Heart right ventricle (tissue), 16 donors: ENCODE data around the gene CAPN2. TPM values are rescaled to one million over a fixed set of nuclear protein-coding genes. Genes with fewer than 3 reads are reported as not detected.

Source experiments
- ATAC-seq, 8 donors: fragments of 200-7000 bp; cut with Tn5 transposase; one replicate each; pipeline ENCODE4 v1.9.1; 2020; ENCODE audit warnings: mild to moderate bottlenecking in 8 of 8, moderate library complexity in 8 of 8, moderate number of reproducible peaks in 1 of 8
- DNase-seq, 2 donors: peaks; one replicate each; pipeline ENCODE4 v3.0.0-alpha.2; 2020
- H3K27ac ChIP-seq, 10 donors: fragments of 200-600 bp; sonication (generic) in 2 of 10; one replicate each; pipeline versions ENCODE4 v1.5.0 to v1.8.0; 2020 to 2022; ENCODE audit warnings: mild to moderate bottlenecking in 3 of 10
- H3K27me3 ChIP-seq, 7 donors: fragments of 200-600 bp; one replicate each; pipeline ENCODE4 v1.8.0; 2021 to 2022; ENCODE audit warnings: mild to moderate bottlenecking in 2 of 7
- H3K36me3 ChIP-seq, 9 donors: fragments of 200-600 bp; sonication (generic) in 1 of 9; one replicate each; pipeline versions ENCODE4 v1.5.0 to v1.8.0; 2020 to 2022; ENCODE audit warnings: mild to moderate bottlenecking in 2 of 9
- H3K4me1 ChIP-seq, 9 donors: fragments of 200-600 bp; sonication (generic) in 1 of 9; one replicate each; pipeline versions ENCODE4 v1.5.0 to v1.8.0; 2020 to 2022; ENCODE audit warnings: mild to moderate bottlenecking in 4 of 9
- H3K4me3 ChIP-seq, 10 donors: fragments of 200-600 bp; sonication (generic) in 2 of 10; one replicate each; pipeline versions ENCODE4 v1.5.0 to v1.8.0; 2020 to 2022; ENCODE audit warnings: mild to moderate bottlenecking in 7 of 10, moderate library complexity in 2 of 10
- H3K9me3 ChIP-seq, 11 donors: fragments of 200-600 bp in 10 of 11; sonication (generic) in 2 of 11; one replicate each; pipeline versions ENCODE4 v1.5.0 to v1.8.0; 2013 to 2022; ENCODE audit warnings: mild to moderate bottlenecking in 2 of 11, control low read depth in 1 of 11, moderate library complexity in 1 of 11
- CTCF ChIP-seq, 9 donors: fragments of 200-600 bp; sonication (generic) in 2 of 9; IDR thresholded peaks; one replicate each; pipeline versions ENCODE4 v1.5.0 to v1.8.0; 2021 to 2022; ENCODE audit warnings: antibody characterized with exemption in 9 of 9, mild to moderate bottlenecking in 5 of 9, moderate library complexity in 1 of 9
- WGBS, 2 donors: extraction: QIAGEN DNeasy Blood & Tissue Kit; methylation state at CpG; one replicate each; pipeline ENCODE4 v1.1.7; 2013; ENCODE audit warnings: inconsistent platforms in 1 of 2; 5-methylcytosine and 5-hydroxymethylcytosine counted together
- intact Hi-C, 10 donors: fragments of 100-400 bp; cut with DNase I; formaldehyde crosslinking; loops; one replicate each; pipeline versions ENCODE4 v1.11.1 to v1.14.2; 2022
- polyA plus RNA-seq, 2 donors: library from polyadenylated mRNA; stranded (reverse); fragments of 200-250 nt; gene quantifications; one replicate each; pipeline ENCODE4 v1.2.3, GENCODE V29; 2013
- total RNA-seq, 10 donors: library from RNA; stranded (reverse); fragmentation: NEBNext Ultra II Directional in 3 of 10; extraction: Animal tissue kit (Norgen Biotek cat#: 25700) in 3 of 10; gene quantifications; one replicate each; pipeline versions ENCODE4 v1.2.1 to v1.2.4, GENCODE V29; 2021 to 2023
- donor health status: Arrhythmogenic right ventricular cardiomyopathy.
- donor health status: ischemic (EF 13 %, LVEDD 7.1; RV severe dilation, severe dysfunction).
- donor health status: healthy with polysubstance abuse.
- donor health status: DM: no; HTN: yes; CAD: no.
- donor health status: DM: no; HTN: no; CAD: no.
- donor health status: ischemic (EF 25% LVEDD 6.9; RV normal size, moderate dysfunction).
- donor health status: ischemic (EF 25% LVEDD 5.7; RV mildly dilated, moderate dysfunction).
- donor health status: healthy.
- donor health status: DM: yes; HTN: yes; CAD: no.
- donor health status: Ischemic cardiomyopathy.
- donor health status: ischemic (EF 35%, LVEDD 5.7; RV mildly dilated, moderate dysfunction).
- donor health status: nonischemic (EF 11% LVEDD 7.7; RV severe dilation, severe dysfunction).
- donor health status: DM: yes; HTN: yes; CAD: no.
- donor health status: PGD.
- donor health status: ischemic (EF 29% LVEDD 5.4; RV normal size, mild dysfunction).
- donor health status: nonischemic (EF 23%, LVEDD 6.1; RV moderate dilation, normal function).

CAPN2 gene
- total and polyA plus RNA-seq, 12 donors = 62.4 to 107 (median 77.6) TPM

DNA sequence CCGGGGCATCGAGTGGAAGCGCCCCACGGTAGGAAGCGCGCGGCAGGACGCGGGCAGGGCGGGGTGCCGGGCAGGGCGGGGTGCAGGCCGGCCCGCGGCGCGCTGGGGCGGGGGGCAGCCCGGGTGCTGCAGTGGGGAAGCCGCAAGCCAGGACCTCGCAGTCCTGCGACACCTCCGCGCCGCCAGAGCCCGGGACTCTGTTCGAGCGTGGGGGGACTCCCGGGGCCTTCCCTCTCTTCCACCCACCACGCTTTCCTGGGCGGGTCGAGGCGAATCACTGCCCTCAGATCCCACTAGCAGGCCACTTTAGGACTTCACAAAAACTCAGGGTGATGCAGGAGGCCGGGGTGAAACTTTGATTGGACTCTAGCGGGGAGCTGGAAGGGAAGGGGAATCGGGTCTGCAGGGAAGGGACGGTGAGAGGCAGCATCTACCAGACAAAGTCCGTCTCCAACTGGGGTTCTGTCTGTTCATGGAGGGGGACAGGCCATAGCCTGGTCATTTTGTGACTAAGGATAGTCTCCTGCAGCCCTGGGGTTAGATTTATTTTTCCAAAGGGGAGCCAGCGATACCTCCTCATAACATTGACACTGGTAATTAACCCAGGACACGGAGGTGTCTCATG lies 623 bp downstream of the CAPN2 start:
- peak; percentile 41 to 58 for DNase-seq
- H3K9me3 ChIP-seq = no peaks in the 10 kb centered on the region

GRCh38 chr1:223713546-223714420 lies 1.4 kb downstream of the CAPN2 start:
- H3K9me3 ChIP-seq = no peaks in the 10 kb centered on the region
- H3K27me3 ChIP-seq = no peaks in the 10 kb centered on the region
- peaks cover 0 to 27% (median 12%) of the 10 kb centered on the region in 9 donors for H3K36me3 ChIP-seq
- DNase-seq (no peak), ATAC-seq (no peak)
- H3K4me1 ChIP-seq = peaks cover 11 to 82% (median 63%) of the 10 kb centered on the region in 9 donors
- intact Hi-C loops = loop anchor here in 6 of 10 donors (2.0 to 5.0 kb wide), 2 partner anchors 34 to 35 kb away; no protein-coding TSS in a partner anchor
- H3K27ac ChIP-seq = peak overlapping the region; percentile 89 to 99 (median 98)
- peak overlapping the region; percentile 62 to 97 (median 90) for H3K4me3 ChIP-seq
- no peak for TF ChIP-seq CTCF (IDR thresholded peaks at IDR 0.05)
- WGBS, 2 donors = 35 to 44% methylated on average over 7 of the region's 7 CpGs

More for the DNA sequence above, 623 bp downstream of the CAPN2 start:
- peak; percentile 52 to 67 (median 58) for ATAC-seq
- intact Hi-C loops = loop anchor here in 9 of 10 donors (1.0 to 5.0 kb wide), 4 partner anchors 34 to 36 kb away; no protein-coding TSS in a partner anchor
- peak overlapping the region; percentile 62 to 97 (median 90) for H3K4me3 ChIP-seq
- 2 to 3% methylated on average over 30 to 40 of the region's 40 CpGs for WGBS, 2 donors
- H3K27me3 ChIP-seq = no peaks in the 10 kb centered on the region
- peaks cover 12 to 83% (median 72%) of the 10 kb centered on the region in 9 donors for H3K4me1 ChIP-seq
- TF ChIP-seq CTCF (IDR thresholded peaks at IDR 0.05) = no peak
- peaks cover 0 to 18% (median 3%) of the 10 kb centered on the region in 9 donors for H3K36me3 ChIP-seq
- peak overlapping the region; percentile 89 to 99 (median 98) for H3K27ac ChIP-seq

DNA sequence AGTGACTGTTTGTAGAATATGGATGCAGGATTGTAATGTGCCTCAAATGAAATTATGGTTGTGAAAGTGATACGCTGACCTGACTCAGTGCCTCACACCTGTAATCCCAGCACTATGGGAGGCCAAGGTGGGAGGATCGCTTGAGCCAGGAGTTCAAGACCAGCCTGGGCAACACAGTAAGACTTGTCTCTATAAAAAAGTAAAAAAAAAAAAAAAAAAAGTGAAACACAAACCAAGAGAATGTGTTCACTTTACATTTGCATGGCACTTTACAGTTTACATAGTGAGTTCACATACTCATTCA lies 2.0 kb downstream of the CAPN2 start:
- Histone ChIP-seq H3K27ac (peak overlapping the region in 4 of 10 donors; percentile 22 to 99 (median 84)), H3K36me3 (peaks cover 0 to 32% (median 17%) of the 10 kb centered on the region in 9 donors), H3K9me3 (no peaks in the 10 kb centered on the region), H3K4me1 (peaks cover 10 to 76% (median 58%) of the 10 kb centered on the region in 9 donors), H3K27me3 (no peaks in the 10 kb centered on the region), H3K4me3 (peak overlapping the region in 8 of 10 donors; percentile 62 to 97 (median 90))
- no peak for TF ChIP-seq CTCF (IDR thresholded peaks at IDR 0.05)
- intact Hi-C loops = loop anchor here in 2 of 10 donors (5.0 kb wide), 1 partner anchor 33 kb away; no protein-coding TSS in a partner anchor
- WGBS, 2 donors = 78 to 90% methylated on average over 2 of the region's 2 CpGs
- no peak for DNase-seq
- no peak for ATAC-seq
